NB4 (cell line): ENCODE measurements around the gene MCM6.

ENCODE experiments used
- CTCF ChIP-seq: IDR thresholded peaks from one replicate; pipeline ENCODE4 v1.5.1; 2012; ENCODE audit warnings: low read depth, low read length
- MAX ChIP-seq: IDR thresholded peaks from 2 replicates; pipeline ENCODE4 v1.6.1; 2011; ENCODE audit warnings: low read depth, low read length
- POLR2A ChIP-seq: IDR thresholded peaks from 2 replicates; pipeline ENCODE4 v1.6.1; 2011; ENCODE audit warnings: mild to moderate bottlenecking; ENCODE audit not compliant: insufficient read length; ENCODE audit errors: extremely low read depth

- TF ChIP-seq CTCF = no peak
- no peak for TF ChIP-seq POLR2A
- TF ChIP-seq MAX = no peak
These were observed 46.7 kb downstream of the MCM6 start for GRCh38 chr2:135829378-135830135.
